HG03095 (cell line): ENCODE results near the gene NXPH1.
"Not testable (repeated sequence)": the region's sequence is repeated elsewhere in the genome, so short reads cannot be mapped to it uniquely, and the experiment has no call there.

Source experiments
- ATAC-seq: cut with Tn5 transposase; IDR thresholded peaks from one replicate; pipeline ENCODE4 v1.9.1; 2021; ENCODE audit warnings: moderate library complexity; ENCODE audit not compliant: unreplicated experiment

Gene NXPH1

GRCh38 chr7:8668627-8669500, 235.5 kb downstream of the NXPH1 start:
- no peak for ATAC-seq

- ATAC-seq, result no peak
These were observed 236.1 kb downstream of the NXPH1 start for GRCh38 chr7:8669501-8669851.

GRCh38 chr7:8684426-8684825, 251.0 kb downstream of the NXPH1 start:
- no peak for ATAC-seq

GRCh38 chr7:8699875-8700624, 266.6 kb downstream of the NXPH1 start:
- ATAC-seq, result no peak

- ATAC-seq, result no peak
These were observed 269.4 kb downstream of the NXPH1 start for GRCh38 chr7:8702807-8703206.

GRCh38 chr7:8710124-8710523, 276.7 kb downstream of the NXPH1 start:
- no peak for ATAC-seq

- ATAC-seq, result no peak
These were observed 281.4 kb downstream of the NXPH1 start for GRCh38 chr7:8714791-8715190.

- ATAC-seq, result no peak
These were observed 285.7 kb downstream of the NXPH1 start for GRCh38 chr7:8719102-8719501.

GRCh38 chr7:8724080-8724718, 290.8 kb downstream of the NXPH1 start:
- ATAC-seq, result peak; percentile 69

- ATAC-seq, result not testable (repeated sequence)
These were observed 298.3 kb downstream of the NXPH1 start for GRCh38 chr7:8731756-8732155.

- ATAC-seq, result no peak
These were observed 306.4 kb downstream of the NXPH1 start for GRCh38 chr7:8739837-8740236.

GRCh38 chr7:8742837-8743236, 309.4 kb downstream of the NXPH1 start:
- no peak for ATAC-seq

GRCh38 chr7:8747338-8747737, 313.9 kb downstream of the NXPH1 start:
- ATAC-seq, result no peak

GRCh38 chr7:8751557-8752231, 318.3 kb downstream of the NXPH1 start:
- ATAC-seq, result no peak

GRCh38 chr7:8753355-8753754, 319.9 kb downstream of the NXPH1 start:
- ATAC-seq, result no peak

- no peak for ATAC-seq
These were observed 328.3 kb downstream of the NXPH1 start for GRCh38 chr7:8761731-8762130.

GRCh38 chr7:8762803-8763202, 329.4 kb downstream of the NXPH1 start:
- ATAC-seq, result no peak

GRCh38 chr7:8765374-8765773, 332.0 kb downstream of the NXPH1 start:
- ATAC-seq, result no peak

GRCh38 chr7:8773518-8773917, 340.1 kb downstream of the NXPH1 start:
- no peak for ATAC-seq

- no peak for ATAC-seq
These were observed 345.1 kb downstream of the NXPH1 start for GRCh38 chr7:8778459-8778858.

- no peak for ATAC-seq
These were observed 347.8 kb downstream of the NXPH1 start for GRCh38 chr7:8781166-8781565.
